Heart left ventricle (tissue), 13 donors: ENCODE results near the gene OR2T35.

Experiments
- POLR2A ChIP-seq, 2 donors: fragments of 450-650 bp; IDR thresholded peaks; one replicate each; pipeline ENCODE4 v1.6.1; 2017; ENCODE audit warnings: antibody characterized with exemption in 2 of 2, mild to moderate bottlenecking in 2 of 2, moderate library complexity in 2 of 2
- TF ChIP-seq, protein P1 (sequence below), 12 donors: fragments of 200-600 bp; sonication (generic) in 4 of 12; IDR thresholded peaks; one replicate each; pipeline versions ENCODE4 v1.5.0 to v1.8.0; 2018 to 2022; ENCODE audit warnings: antibody characterized with exemption in 12 of 12, mild to moderate bottlenecking in 5 of 12
- donor health status: ischemic (EF 13 %, LVEDD 7.1; RV severe dilation, severe dysfunction).
- donor health status: DM: no; HTN: yes; CAD: no.
- donor health status: DM: no; HTN: no; CAD: no.
- donor health status: ischemic (EF 25% LVEDD 6.9; RV normal size, moderate dysfunction).
- donor health status: ischemic (EF 25% LVEDD 5.7; RV mildly dilated, moderate dysfunction).
- donor health status: ischemic (EF 35%, LVEDD 5.7; RV mildly dilated, moderate dysfunction).
- donor health status: nonischemic (EF 11% LVEDD 7.7; RV severe dilation, severe dysfunction).
- donor health status: DM: yes; HTN: yes; CAD: no.
- donor health status: PGD.
- donor health status: ischemic (EF 29% LVEDD 5.4; RV normal size, mild dysfunction).
- donor health status: nonischemic (EF 23%, LVEDD 6.1; RV moderate dilation, normal function).

DNA sequence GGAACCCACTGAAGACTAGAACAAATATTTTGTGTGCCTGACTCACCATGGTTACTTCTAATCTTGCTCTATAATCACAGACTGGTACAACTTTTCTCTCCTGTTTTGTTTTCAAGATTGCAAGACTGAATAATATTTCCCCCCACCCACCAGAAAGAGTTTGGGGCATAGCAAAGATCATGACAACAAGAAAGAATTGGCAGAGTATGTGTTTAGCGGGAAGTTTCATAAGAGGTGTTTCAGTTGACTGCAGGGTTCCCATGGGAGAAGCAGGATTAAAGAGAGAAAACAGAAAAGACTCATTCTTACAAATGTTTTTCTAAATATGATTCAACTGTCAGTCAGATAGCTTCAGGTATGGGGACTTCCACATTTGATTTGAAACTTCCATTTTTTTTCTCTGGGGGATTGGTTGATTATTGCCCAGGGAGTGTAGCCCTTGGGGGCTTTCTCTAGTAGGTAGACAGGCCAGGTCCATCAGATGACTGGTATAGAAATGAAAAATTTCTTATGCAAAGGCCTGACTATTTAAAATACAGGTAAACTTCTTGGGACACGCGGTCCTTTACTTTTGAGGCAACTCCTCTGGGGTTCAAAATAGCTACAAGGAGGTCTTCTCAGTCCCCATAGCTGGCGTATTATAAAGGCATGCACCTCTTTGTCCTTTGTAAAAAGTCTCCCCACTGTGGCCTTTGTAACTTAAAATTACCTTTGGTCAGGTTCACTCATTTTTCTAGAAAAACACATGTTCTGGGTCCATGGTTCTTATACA, 43.6 kb upstream of the OR2T35 start:
- TF ChIP-seq, protein P1, sequence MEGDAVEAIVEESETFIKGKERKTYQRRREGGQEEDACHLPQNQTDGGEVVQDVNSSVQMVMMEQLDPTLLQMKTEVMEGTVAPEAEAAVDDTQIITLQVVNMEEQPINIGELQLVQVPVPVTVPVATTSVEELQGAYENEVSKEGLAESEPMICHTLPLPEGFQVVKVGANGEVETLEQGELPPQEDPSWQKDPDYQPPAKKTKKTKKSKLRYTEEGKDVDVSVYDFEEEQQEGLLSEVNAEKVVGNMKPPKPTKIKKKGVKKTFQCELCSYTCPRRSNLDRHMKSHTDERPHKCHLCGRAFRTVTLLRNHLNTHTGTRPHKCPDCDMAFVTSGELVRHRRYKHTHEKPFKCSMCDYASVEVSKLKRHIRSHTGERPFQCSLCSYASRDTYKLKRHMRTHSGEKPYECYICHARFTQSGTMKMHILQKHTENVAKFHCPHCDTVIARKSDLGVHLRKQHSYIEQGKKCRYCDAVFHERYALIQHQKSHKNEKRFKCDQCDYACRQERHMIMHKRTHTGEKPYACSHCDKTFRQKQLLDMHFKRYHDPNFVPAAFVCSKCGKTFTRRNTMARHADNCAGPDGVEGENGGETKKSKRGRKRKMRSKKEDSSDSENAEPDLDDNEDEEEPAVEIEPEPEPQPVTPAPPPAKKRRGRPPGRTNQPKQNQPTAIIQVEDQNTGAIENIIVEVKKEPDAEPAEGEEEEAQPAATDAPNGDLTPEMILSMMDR (IDR thresholded peaks at IDR 0.05) = no peak
- TF ChIP-seq POLR2A (IDR thresholded peaks at IDR 0.05) = no peak
